SU-DHL-6 (cell line): ENCODE results near the gene PTH1R.

Experiments
- H2AFZ ChIP-seq: fragments of 200-600 bp; sonication (generic); 2 replicates; pipeline ENCODE4 v1.6.1; 2014; ENCODE audit warnings: low read depth, mild to moderate bottlenecking, moderate library complexity, mixed read lengths, antibody characterized with exemption, low read length; ENCODE audit not compliant: severe bottlenecking
- H3F3A ChIP-seq: fragments of 200-600 bp; shearing (Covaris generic); 2 replicates; pipeline ENCODE4 v1.6.0; 2016; ENCODE audit warnings: antibody characterized with exemption, mild to moderate bottlenecking; ENCODE audit not compliant: insufficient read depth
- H3K27ac ChIP-seq: fragments of 200-600 bp; sonication (generic); 2 replicates; pipeline ENCODE4 v1.5.1; 2016; ENCODE audit warnings: low read depth, mild to moderate bottlenecking, low read length, moderate library complexity, mixed read lengths
- H3K27me3 ChIP-seq: fragments of 200-600 bp; sonication (generic), shearing (Covaris generic); 2 replicates; pipeline ENCODE4 v1.6.0; 2014; ENCODE audit warnings: mild to moderate bottlenecking, low read length
- H3K36me3 ChIP-seq: fragments of 200-600 bp; sonication (generic); 2 replicates; pipeline ENCODE4 v1.6.1; 2014; ENCODE audit warnings: mild to moderate bottlenecking, low read length, mixed read lengths
- H3K4me2 ChIP-seq: fragments of 300-600, 200-600 bp; shearing (Covaris generic), sonication (generic); 2 replicates; pipeline ENCODE4 v1.6.0; 2014; ENCODE audit warnings: low read length, low read depth, mild to moderate bottlenecking; ENCODE audit not compliant: poor library complexity, severe bottlenecking
- H3K4me3 ChIP-seq: fragments of 200-600 bp; sonication (generic); 2 replicates; pipeline ENCODE4 v1.5.1; 2014; ENCODE audit warnings: antibody characterized with exemption, low read length, mild to moderate bottlenecking, mixed read lengths; ENCODE audit not compliant: insufficient read depth, poor library complexity, severe bottlenecking
- H3K79me2 ChIP-seq: fragments of 200-600 bp; sonication (generic); 2 replicates; pipeline ENCODE4 v1.6.1; 2014; ENCODE audit warnings: mild to moderate bottlenecking, low read length, moderate library complexity; ENCODE audit not compliant: insufficient read depth
- H3K9ac ChIP-seq: fragments of 200-600 bp; sonication (generic); 2 replicates; pipeline ENCODE4 v1.7.0; 2014; ENCODE audit warnings: mild to moderate bottlenecking, low read length
- H3K9me2 ChIP-seq: fragments of 200-600 bp; sonication (generic); replicated peaks from 2 replicates; pipeline ENCODE4 v1.6.1; 2014; ENCODE audit warnings: low read length; ENCODE audit not compliant: insufficient read depth
- H3K9me3 ChIP-seq: fragments of 200-600 bp; sonication (generic); 2 replicates; pipeline ENCODE4 v1.6.1; 2014; ENCODE audit warnings: low read length, mixed read lengths; ENCODE audit not compliant: insufficient read depth
- H4K20me1 ChIP-seq: fragments of 200-600 bp; sonication (generic); 2 replicates; pipeline ENCODE4 v1.6.1; 2014; ENCODE audit warnings: low read depth, mild to moderate bottlenecking, antibody characterized with exemption, low read length, moderate library complexity, mixed read lengths
- EZH2phosphoT487 ChIP-seq: fragments of 200-600 bp; sonication (generic), shearing (Covaris generic); conservative IDR thresholded peaks from 2 replicates; pipeline ENCODE4 v1.6.1; 2018; ENCODE audit warnings: mild to moderate bottlenecking, antibody characterized with exemption, low read length, moderate library complexity, mixed read lengths
- TF ChIP-seq, protein P1 (sequence below): fragments of 200-600 bp; sonication (generic); IDR thresholded peaks from one replicate; pipeline ENCODE4 v1.5.1; 2017; ENCODE audit warnings: antibody characterized with exemption, mild to moderate bottlenecking, low read length, moderate library complexity; ENCODE audit not compliant: insufficient read depth, poor library complexity, severe bottlenecking

The PTH1R gene

DNA sequence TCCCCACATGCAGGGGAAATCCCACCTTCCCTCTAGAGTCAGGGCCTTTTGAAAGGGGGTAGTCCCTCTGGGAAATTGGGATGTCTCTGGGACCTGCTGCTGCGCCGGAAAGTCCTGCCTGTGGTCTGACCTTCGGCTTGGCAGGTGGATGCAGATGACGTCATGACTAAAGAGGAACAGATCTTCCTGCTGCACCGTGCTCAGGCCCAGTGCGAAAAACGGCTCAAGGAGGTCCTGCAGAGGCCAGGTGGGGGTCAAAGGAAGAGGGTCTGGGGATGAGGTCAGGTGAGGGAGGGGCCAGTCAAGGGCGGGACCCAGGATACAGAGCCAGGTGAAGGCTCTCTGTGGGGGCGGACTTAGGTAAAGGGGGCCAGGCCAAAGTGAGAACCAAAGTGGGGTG, 16.2 kb downstream of the PTH1R start:
- no peaks in the 10 kb centered on the region for H3K36me3 ChIP-seq
- H2AFZ ChIP-seq, result no peak overlapping the region
- no peak overlapping the region for H3K9ac ChIP-seq
- no peaks in the 10 kb centered on the region for H3K9me2 ChIP-seq
- no peaks in the 10 kb centered on the region for H3K9me3 ChIP-seq
- no peaks in the 10 kb centered on the region for H4K20me1 ChIP-seq
- H3K4me3 ChIP-seq, result no peak overlapping the region
- no peak overlapping the region for H3K27ac ChIP-seq
- no peaks in the 10 kb centered on the region for H3F3A ChIP-seq
- H3K27me3 ChIP-seq, result no peaks in the 10 kb centered on the region
- TF ChIP-seq, protein P1, sequence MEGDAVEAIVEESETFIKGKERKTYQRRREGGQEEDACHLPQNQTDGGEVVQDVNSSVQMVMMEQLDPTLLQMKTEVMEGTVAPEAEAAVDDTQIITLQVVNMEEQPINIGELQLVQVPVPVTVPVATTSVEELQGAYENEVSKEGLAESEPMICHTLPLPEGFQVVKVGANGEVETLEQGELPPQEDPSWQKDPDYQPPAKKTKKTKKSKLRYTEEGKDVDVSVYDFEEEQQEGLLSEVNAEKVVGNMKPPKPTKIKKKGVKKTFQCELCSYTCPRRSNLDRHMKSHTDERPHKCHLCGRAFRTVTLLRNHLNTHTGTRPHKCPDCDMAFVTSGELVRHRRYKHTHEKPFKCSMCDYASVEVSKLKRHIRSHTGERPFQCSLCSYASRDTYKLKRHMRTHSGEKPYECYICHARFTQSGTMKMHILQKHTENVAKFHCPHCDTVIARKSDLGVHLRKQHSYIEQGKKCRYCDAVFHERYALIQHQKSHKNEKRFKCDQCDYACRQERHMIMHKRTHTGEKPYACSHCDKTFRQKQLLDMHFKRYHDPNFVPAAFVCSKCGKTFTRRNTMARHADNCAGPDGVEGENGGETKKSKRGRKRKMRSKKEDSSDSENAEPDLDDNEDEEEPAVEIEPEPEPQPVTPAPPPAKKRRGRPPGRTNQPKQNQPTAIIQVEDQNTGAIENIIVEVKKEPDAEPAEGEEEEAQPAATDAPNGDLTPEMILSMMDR, result no peak
- no peak for TF ChIP-seq EZH2phosphoT487
- no peaks in the 10 kb centered on the region for H3K79me2 ChIP-seq
- no peak overlapping the region for H3K4me2 ChIP-seq

DNA sequence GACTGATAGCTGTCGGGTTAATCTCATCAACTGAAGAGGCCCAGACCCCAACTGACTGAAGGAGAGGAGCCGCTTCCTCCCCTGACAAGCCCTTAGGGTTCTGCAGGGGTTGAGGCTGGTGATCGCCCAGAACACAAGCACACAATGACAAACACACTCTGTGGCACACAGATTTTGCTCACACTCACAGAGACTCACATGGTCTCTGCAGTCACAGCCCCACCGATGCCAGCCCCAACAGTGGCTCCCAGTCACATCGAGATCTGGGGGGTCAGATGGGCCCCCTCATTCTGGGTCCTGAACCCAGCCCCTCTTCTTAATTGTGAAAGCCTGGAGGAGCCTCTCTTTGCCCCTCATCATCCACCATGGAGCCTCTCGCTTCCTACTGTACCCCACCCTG, 16.7 kb downstream of the PTH1R start:
- H3K36me3 ChIP-seq, result no peaks in the 10 kb centered on the region
- no peak overlapping the region for H3K27ac ChIP-seq
- TF ChIP-seq, protein P1, result no peak
- TF ChIP-seq EZH2phosphoT487, result no peak
- H3K4me2 ChIP-seq, result no peak overlapping the region
- H3K79me2 ChIP-seq, result no peaks in the 10 kb centered on the region
- no peak overlapping the region for H3K9ac ChIP-seq
- no peaks in the 10 kb centered on the region for H3K9me2 ChIP-seq
- H2AFZ ChIP-seq, result no peak overlapping the region
- no peak overlapping the region for H3K4me3 ChIP-seq
- no peaks in the 10 kb centered on the region for H3K27me3 ChIP-seq
- H3F3A ChIP-seq, result no peaks in the 10 kb centered on the region
- no peaks in the 10 kb centered on the region for H4K20me1 ChIP-seq
- no peaks in the 10 kb centered on the region for H3K9me3 ChIP-seq

DNA sequence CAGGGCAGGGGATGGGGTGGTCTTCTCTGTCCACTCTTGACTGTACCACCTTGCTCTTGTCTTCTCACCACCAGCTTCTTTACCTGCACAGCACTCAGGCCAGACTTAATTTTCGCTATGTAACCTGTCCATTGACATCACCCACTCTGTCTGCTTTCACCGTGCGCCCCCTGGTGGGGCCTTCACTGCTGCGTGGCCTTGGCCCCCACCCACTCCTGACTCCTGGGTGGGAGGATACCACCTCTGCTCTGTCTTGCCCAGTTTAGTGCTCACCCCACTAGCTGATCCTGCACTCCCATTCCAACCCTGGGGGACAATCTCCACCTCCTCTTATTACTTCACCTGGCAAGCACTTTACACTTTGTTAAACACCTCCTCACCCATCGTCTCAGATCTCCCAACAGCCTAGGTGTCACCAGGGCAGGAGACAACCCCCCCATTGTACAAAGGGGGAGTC, 17.7 kb downstream of the PTH1R start:
- Histone ChIP-seq H3K4me2 (no peak overlapping the region), H3K27ac (no peak overlapping the region), H3K27me3 (no peaks in the 10 kb centered on the region), H3K4me3 (no peak overlapping the region), H3K9ac (no peak overlapping the region), H3F3A (no peaks in the 10 kb centered on the region), H3K9me2 (no peaks in the 10 kb centered on the region), H3K9me3 (no peaks in the 10 kb centered on the region), H4K20me1 (no peaks in the 10 kb centered on the region), H2AFZ (no peak overlapping the region), H3K36me3 (no peaks in the 10 kb centered on the region), H3K79me2 (no peaks in the 10 kb centered on the region)
- TF ChIP-seq, protein P1, result peak; percentile 85
- TF ChIP-seq EZH2phosphoT487, result no peak
